ENCODE measurements around the gene APBB1.

APBB1 gene

GRCh38 chr11:6389905-6390717 lies 28.8 kb downstream of the APBB1 start, which contains the start of gene SMPD1:
SMPD1 (plus strand) TSS chr11:6390474; CDS start chr11:6390599, 125 bp downstream.
- peak; percentile 96 for DNase-seq

GRCh38 chr11:6388748-6389147 lies 30.1 kb downstream of the APBB1 start:
- no peak for DNase-seq

GRCh38 chr11:6387811-6388599 lies 30.9 kb downstream of the APBB1 start:
- no peak for DNase-seq

- no peak for DNase-seq
Observed at GRCh38 chr11:6385046-6385777, 33.7 kb downstream of the APBB1 start.

- no peak for DNase-seq
Observed at GRCh38 chr11:6378640-6378989, 40.3 kb downstream of the APBB1 start.

GRCh38 chr11:6377902-6378639 lies 40.8 kb downstream of the APBB1 start:
- DNase-seq, result no peak

- no peak for DNase-seq
Observed at GRCh38 chr11:6371825-6372224, 47.1 kb downstream of the APBB1 start.

GRCh38 chr11:6365659-6366058 lies 53.2 kb downstream of the APBB1 start:
- no peak for DNase-seq

- DNase-seq, result peak; percentile 84
Observed at GRCh38 chr11:6362873-6363678, 55.8 kb downstream of the APBB1 start.

GRCh38 chr11:6362185-6362872 lies 56.6 kb downstream of the APBB1 start:
- DNase-seq, result no peak

- no peak for DNase-seq
Observed at GRCh38 chr11:6360183-6360582, 58.7 kb downstream of the APBB1 start.

GRCh38 chr11:6357222-6357621 lies 61.7 kb downstream of the APBB1 start:
- peak; percentile 74 for DNase-seq

GRCh38 chr11:6356503-6357055 lies 62.3 kb downstream of the APBB1 start:
- no peak for DNase-seq

GRCh38 chr11:6354651-6355485 lies 64.0 kb downstream of the APBB1 start:
- DNase-seq, result no peak

- peak; percentile 82 for DNase-seq
Observed at GRCh38 chr11:6353367-6353987, 65.4 kb downstream of the APBB1 start.

- no peak for DNase-seq
Observed at GRCh38 chr11:6351782-6352382, 67.0 kb downstream of the APBB1 start.

GRCh38 chr11:6350486-6350885 lies 68.4 kb downstream of the APBB1 start:
- DNase-seq, result no peak

- no peak for DNase-seq
Observed at GRCh38 chr11:6350043-6350442, 68.9 kb downstream of the APBB1 start.

GRCh38 chr11:6345366-6345765 lies 73.5 kb downstream of the APBB1 start:
- no peak for DNase-seq
